ENCODE results near the gene OVCH2.

GRCh38 chr11:7687386-7687785, 18.9 kb downstream of the OVCH2 start:
- TF ChIP-seq EZH2 (IDR thresholded peaks at IDR 0.05; ENCODE audit: borderline replicate concordance, low read length) (no peak), CTCF (IDR thresholded peaks at IDR 0.05; ENCODE audit: low read length) (no peak)
